ENCODE data around the gene GDF10. TPM values are rescaled to one million over a fixed set of nuclear protein-coding genes. Genes with fewer than 3 reads are reported as not detected.

The GDF10 gene
- total and polyA plus RNA-seq, 9 of the 15 experiments (the other 6 are each of a cell fraction or from before 2014, with no cell fraction given), result 0.03 to 0.20 (median 0.11) TPM; not detected in 6

DNA sequence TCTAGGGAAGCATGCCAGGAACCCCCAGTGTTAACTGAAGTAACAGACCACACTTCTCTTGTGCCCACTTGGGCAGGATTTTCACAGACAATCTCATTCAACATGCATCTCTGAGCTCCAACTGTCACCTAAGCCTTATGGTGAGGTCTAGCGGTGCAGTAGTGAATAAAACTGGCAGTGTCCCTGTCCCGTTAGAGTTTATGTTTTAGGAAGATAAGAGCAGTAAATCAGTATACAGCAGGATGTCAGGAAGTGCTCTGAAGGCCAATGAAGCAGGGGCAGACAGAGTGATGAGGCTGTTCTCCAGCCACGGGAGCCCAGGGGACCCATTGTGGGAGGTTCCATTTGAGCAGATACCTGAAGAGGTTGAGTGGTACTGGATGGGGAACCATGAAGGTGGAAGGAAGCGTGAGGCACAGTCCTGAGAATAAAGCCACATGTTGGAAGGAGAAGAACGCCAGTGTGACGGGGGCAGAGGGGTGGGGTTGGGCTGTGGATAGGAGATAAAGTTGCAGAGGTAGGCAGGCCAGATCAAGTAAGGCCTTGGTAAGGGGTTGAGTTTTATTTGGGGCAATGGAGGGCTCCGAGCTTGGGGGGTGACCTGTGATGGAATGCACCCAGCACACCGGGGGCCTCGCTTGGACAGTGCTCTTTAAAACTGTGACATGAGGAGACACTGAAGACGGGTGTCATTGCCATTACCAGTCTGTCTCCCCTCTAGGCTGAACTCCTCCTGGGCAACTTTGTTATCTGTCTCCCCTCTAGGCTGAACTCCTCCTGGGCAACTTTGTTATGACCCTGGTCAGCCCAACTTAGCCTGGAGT is 6.6 kb downstream of the GDF10 start (continued):
- TF ChIP-seq L3MBTL2 (IDR thresholded peaks at IDR 0.05), result peak; percentile 24; the same call in 1 of the 2 replicates
- peak; percentile 69 for TF ChIP-seq TEAD4 (IDR thresholded peaks at IDR 0.05; ENCODE audit: low read length)
- no peak for TF ChIP-seq TEAD4 (CRISPR knock-in tag; IDR thresholded peaks at IDR 0.05; ENCODE audit: borderline replicate concordance)
- TF ChIP-seq LARP7 (IDR thresholded peaks at IDR 0.05), result no peak
- no peak for TF ChIP-seq HNRNPH1 (optimal IDR thresholded peaks at IDR 0.05; ENCODE audit: low read depth, low read length)
- TF ChIP-seq MEIS2 (IDR thresholded peaks at IDR 0.05; ENCODE audit: partially characterized antibody), result peak; percentile 99
- TF ChIP-seq CHAMP1 (IDR thresholded peaks at IDR 0.05), result no peak
- TF ChIP-seq, protein P1, sequence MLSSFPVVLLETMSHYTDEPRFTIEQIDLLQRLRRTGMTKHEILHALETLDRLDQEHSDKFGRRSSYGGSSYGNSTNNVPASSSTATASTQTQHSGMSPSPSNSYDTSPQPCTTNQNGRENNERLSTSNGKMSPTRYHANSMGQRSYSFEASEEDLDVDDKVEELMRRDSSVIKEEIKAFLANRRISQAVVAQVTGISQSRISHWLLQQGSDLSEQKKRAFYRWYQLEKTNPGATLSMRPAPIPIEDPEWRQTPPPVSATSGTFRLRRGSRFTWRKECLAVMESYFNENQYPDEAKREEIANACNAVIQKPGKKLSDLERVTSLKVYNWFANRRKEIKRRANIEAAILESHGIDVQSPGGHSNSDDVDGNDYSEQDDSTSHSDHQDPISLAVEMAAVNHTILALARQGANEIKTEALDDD (IDR thresholded peaks at IDR 0.05), result no peak
- peak; percentile 84 for TF ChIP-seq TCF3 (CRISPR knock-in tag; IDR thresholded peaks at IDR 0.05)
- peak; percentile 34; the same call in 1 of the 2 replicates for TF ChIP-seq CREM (IDR thresholded peaks at IDR 0.05; ENCODE audit: low read depth)
- TF ChIP-seq HMG20A (CRISPR knock-in tag; conservative IDR thresholded peaks at IDR 0.05), result no peak
- TF ChIP-seq WHSC1 (IDR thresholded peaks at IDR 0.05; ENCODE audit: low read length), result no peak
- no peak for TF ChIP-seq SRSF3 (IDR thresholded peaks at IDR 0.05; ENCODE audit: insufficient read depth, low read length)
- no peak for TF ChIP-seq ZNF12 (CRISPR knock-in tag; IDR thresholded peaks at IDR 0.05)
- TF ChIP-seq PKNOX1 (IDR thresholded peaks at IDR 0.05), result peak; percentile 98
- peak; percentile 91 for TF ChIP-seq CBFA2T3 (IDR thresholded peaks at IDR 0.05)
- no peak for TF ChIP-seq DEAF1 (CRISPR knock-in tag; IDR thresholded peaks at IDR 0.05)
- TF ChIP-seq ZNF766 (CRISPR knock-in tag; conservative IDR thresholded peaks at IDR 0.05), result no peak

All from K562 (cell line).